H54 (cell line): ENCODE measurements around the gene RPP14.

ENCODE experiments used
- DNase-seq: peaks from one replicate; pipeline ENCODE4 v3.0.0; 2011; ENCODE audit warnings: low spot score, mixed read lengths; ENCODE audit not compliant: insufficient read length
- FAIRE-seq: peaks from 3 replicates; lab custom pipeline; 2011; peaks lifted over from hg19 to GRCh38; lab: Jason Lieb, UNC
- POLR2A ChIP-seq: IDR thresholded peaks from 2 replicates; pipeline ENCODE4 v1.6.1; 2011; ENCODE audit warnings: low read depth, mild to moderate bottlenecking, low read length

The RPP14 gene

DNA sequence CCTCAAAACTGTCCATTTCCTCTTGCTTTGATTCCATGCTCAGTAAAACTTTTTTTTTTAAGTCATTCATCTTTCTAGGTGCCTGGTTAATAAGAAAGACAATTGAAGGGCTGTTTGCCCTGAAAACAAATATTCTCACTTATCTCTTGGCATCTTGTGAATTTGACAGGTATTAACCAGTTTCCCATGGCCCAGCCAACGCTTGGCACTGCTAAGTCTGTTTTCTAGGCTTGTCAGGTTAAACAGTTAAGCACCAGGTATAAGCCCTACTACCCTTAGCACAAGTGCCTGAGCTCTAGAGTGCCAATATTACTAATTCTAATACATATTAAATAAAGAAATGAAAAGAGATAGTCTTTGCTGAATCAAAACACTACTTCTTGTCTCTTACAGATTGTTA lies 63.0 kb downstream of the RPP14 start:
- TF ChIP-seq POLR2A, result no peak
- no peak for DNase-seq
- no peak for FAIRE-seq
